ENCODE results near the gene PSAT1.

Gene PSAT1

GRCh38 chr9:78311886-78312524 is 15.1 kb downstream of the PSAT1 start:
- H3K4me3 ChIP-seq (ENCODE audit: low read depth, low read length): no peak overlapping the region
- DNase-seq (ENCODE audit: low read depth): no peak

DNA sequence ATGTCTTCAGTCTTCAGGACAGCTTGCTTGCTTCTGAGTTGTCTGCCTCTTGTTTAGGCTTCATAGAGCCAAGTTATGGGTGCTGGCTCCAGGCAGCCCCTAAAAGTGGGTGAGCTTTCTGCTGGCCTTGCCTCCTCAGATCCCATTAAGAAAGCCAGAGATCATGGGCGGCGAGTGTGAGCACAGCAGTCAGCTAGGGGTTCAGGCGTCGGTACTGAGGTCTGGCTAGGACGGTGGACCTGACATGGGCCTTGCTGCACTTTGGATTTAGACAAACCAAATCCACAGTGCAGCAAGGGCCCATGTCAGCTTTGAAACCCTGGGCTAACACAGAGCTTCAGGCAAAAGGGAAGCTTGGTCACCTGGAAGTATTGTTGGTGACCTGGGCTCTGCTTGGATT is 17.6 kb downstream of the PSAT1 start:
- no peak for DNase-seq (ENCODE audit: low read depth)
- no peak overlapping the region for H3K4me3 ChIP-seq (ENCODE audit: low read depth, low read length)

- DNase-seq (ENCODE audit: low read depth): no peak
- no peak overlapping the region for H3K4me3 ChIP-seq (ENCODE audit: low read depth, low read length)
These were observed 18.3 kb downstream of the PSAT1 start for GRCh38 chr9:78314953-78315870.

DNA sequence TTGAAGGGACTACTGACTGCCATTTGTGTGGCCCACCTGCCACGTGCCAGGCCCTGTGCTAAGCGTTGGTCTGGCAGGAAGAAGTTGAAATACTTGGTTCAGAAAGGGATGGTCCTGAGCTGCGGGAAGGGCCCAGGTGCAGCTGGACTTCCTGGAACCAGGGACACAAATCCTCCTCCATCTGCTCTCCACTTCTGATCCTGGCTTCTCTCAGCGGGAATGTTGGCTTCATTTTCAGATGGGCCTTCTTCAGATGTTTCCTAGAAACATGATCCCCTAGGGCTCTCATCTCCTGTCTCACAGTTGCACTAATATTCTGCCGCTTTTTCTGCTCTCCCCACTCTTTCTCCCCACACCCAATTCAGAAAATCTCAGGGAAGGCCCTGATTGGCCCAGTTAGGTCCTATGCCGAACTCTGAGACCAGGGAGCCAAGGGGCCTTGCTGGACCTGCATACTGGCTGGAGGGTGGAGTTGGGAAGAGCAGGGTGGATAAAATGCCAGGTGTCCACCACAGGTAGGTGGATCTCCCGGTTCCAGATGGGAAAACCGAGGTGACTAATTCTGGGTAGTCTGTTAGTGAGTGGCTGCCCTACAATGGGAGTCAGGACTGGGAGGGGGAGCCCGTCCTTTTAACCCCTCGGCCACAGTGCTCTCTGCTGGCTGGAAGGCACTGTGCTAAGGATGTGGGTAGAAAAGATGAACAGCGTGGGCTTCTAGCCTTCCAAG is 19.4 kb downstream of the PSAT1 start:
- no peak overlapping the region for H3K4me3 ChIP-seq (ENCODE audit: low read depth, low read length)
- DNase-seq (ENCODE audit: low read depth): no peak

GRCh38 chr9:78319197-78320029 is 22.5 kb downstream of the PSAT1 start:
- H3K4me3 ChIP-seq (ENCODE audit: low read depth, low read length): no peak overlapping the region
- no peak for DNase-seq (ENCODE audit: low read depth)

DNA sequence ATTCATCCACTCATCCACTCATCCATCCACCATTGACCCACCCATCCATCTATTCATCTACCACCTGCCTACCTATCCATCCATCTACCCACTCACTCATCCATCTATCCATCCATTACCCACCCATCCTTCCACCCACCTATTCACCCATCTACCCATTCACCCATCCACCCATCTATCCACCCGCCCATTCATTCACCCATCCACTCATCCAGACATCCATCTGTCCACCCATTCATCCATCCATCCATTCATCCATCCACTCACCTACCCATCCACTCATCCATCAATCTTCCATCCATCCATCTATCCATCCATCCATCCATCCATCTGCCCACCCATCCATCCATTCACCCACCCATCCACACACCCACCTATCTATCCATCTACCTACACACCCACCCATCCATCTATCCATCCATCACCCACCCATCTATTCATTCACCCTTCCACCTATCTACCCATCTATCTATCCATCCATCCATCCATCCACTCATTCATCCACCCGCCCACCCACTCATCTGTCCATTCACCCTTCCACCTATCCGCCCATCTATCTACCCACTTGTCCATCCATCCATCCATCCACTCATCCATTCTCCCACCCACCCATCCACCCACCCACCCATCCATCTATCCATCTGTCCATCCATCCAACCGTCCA is 23.2 kb downstream of the PSAT1 start:
- no peak for DNase-seq (ENCODE audit: low read depth)
- no peak overlapping the region for H3K4me3 ChIP-seq (ENCODE audit: low read depth, low read length)

- no peak overlapping the region for H3K4me3 ChIP-seq (ENCODE audit: low read depth, low read length)
- DNase-seq (ENCODE audit: low read depth): no peak
These were observed 24.1 kb downstream of the PSAT1 start for GRCh38 chr9:78320875-78321496.

GRCh38 chr9:78321505-78321904 is 24.6 kb downstream of the PSAT1 start:
- no peak for DNase-seq (ENCODE audit: low read depth)
- H3K4me3 ChIP-seq (ENCODE audit: low read depth, low read length): no peak overlapping the region

- no peak overlapping the region for H3K4me3 ChIP-seq (ENCODE audit: low read depth, low read length)
- DNase-seq (ENCODE audit: low read depth): no peak
These were observed 27.2 kb downstream of the PSAT1 start for GRCh38 chr9:78324068-78324650.

DNA sequence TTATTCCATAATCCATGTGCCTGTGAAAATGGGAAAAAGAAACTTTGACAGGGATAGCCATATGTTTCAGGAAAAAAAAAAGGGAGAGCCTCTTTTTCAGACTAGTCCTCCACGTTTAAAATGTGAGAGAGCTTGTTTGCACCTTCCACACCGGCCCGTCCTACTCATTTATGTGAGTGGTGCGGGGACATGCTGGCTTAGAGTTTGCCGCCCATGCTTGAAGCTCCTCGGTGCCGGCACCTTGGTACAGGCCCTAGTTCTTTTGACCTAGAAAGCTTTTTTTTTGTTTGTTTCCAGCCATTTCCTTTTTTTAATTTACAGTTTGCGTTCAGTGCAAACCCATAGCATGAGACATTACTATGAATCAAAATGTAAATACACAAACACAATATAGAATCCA is 27.8 kb downstream of the PSAT1 start:
- no peak for DNase-seq (ENCODE audit: low read depth)

DNA sequence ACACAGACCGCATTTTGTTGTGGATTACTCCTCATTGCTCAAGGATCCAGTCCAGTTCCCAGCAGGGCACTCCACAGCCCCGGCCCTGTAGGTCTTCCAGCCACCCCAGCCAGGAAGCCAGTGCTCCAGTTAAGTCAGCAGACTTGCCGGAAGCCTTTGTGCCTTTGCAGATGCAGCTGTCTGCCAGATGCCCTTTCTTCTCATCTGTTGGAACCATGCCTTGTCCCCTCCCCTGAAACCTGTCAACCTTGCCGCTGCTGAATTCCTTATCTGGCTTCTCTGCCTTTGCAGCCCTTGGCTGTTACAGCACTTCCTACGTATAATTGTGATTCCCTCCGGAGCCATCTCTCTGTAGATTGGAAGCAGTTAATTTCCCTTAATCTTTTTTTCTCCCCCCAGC is 28.4 kb downstream of the PSAT1 start:
- no peak overlapping the region for H3K4me3 ChIP-seq (ENCODE audit: low read depth, low read length)
- peak; percentile 47 for DNase-seq (ENCODE audit: low read depth)

More for the DNA sequence above, 27.8 kb downstream of the PSAT1 start:
- H3K4me3 ChIP-seq (ENCODE audit: low read depth, low read length): no peak overlapping the region

DNA sequence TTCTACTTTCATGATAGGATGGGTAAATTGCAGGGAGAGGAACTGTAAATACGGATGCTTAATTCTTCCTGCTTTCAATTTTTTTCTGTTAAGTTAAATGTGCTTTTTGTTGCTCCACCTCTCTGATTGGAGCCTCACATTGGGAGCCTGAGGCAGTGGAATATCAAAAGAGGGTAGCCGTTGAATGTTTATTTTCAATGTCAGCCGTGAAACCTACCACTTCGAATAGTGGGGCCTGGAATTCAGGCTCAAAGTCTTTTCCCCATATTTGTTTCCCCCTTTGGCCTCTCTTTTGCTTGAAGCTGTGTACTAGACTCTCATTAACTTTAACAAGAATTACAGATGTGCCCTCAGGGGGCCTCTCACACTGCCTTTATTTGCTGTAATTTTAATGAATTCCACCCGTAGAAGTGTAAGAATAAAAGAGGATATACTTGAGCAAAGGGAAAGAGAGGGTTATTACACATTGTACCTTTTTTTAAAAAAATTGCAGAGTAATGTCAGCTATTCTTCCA is 29.0 kb downstream of the PSAT1 start:
- no peak overlapping the region for H3K4me3 ChIP-seq (ENCODE audit: low read depth, low read length)
- DNase-seq (ENCODE audit: low read depth): no peak

DNA sequence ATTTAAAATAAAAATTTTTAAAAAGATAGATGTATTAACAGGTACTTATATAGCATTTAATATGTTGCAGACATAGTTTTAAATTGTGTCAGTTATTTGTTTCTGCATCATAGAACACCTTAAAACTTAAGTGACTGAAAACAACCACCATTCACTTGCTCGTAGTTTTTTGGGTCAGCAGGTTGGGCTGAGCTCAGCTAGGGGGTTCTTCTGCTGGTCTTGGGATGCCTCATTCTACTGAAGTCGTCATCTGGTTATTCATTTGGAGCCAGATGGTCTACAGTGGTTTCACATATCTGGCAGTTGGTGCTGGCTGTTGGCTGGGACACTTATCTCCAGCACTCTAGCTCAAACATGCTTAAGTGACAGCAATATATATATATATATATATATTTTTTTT is 29.6 kb downstream of the PSAT1 start:
- H3K4me3 ChIP-seq (ENCODE audit: low read depth, low read length): no peak overlapping the region
- no peak for DNase-seq (ENCODE audit: low read depth)

DNA sequence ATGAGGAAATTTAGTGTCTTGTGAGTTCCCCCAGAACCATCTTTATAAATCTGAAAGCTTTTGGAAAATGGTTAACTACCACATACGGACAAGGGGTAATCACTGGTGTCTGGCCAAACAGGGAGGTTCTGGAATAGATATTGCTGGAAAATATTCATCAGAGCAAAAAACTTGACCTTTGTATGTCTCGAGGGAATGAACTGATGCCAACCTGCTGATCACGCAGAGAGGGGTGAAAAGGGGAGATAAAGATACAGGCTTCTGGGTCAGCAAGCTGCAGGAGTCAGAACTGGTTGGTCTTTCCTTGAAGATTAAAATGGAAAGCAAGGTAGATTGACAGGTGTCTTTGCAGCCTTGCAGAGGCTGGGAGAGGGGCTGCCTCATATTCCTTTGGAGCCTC is 35.5 kb downstream of the PSAT1 start:
- no peak overlapping the region for H3K4me3 ChIP-seq (ENCODE audit: low read depth, low read length)
- no peak for DNase-seq (ENCODE audit: low read depth)

DNA sequence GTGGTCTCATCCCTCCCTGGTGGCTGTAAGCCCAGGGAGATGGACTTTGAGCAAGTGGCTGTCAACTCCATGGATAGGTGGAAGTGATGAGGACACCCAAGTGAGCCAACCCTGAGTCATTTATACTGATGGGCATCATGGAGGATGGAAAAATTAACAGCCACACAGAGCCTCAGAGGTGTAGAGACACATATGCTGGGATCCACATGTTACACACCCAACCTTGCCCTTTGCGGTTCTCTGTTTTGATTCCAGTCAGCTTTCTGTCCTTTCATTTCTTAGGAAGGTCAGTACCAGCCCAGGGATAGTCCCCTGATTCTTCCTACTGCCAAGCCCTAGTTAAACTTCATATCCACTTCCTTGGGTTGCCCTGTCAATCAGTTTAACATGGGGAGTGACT is 51.9 kb downstream of the PSAT1 start:
- no peak overlapping the region for H3K4me3 ChIP-seq (ENCODE audit: low read depth, low read length)
- no peak for DNase-seq (ENCODE audit: low read depth)

DNA sequence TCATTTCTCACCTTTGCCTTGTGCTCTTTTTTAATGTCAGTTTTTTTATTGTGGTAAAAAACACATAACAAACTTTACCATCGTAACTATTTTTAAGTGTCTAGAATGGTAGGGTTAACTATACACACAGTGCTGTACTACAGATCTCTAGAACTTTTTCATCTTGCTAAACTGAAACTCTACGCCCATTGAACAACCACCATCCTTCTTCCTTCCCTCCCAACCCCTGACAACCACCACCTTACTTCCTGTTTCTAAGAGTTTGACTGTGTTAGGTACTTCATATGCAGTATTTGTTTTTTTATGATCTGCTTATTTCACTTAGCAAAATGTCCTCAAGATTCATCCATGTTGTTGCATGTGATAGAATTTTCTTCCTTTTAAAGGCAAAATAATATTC is 54.9 kb downstream of the PSAT1 start:
- no peak overlapping the region for H3K4me3 ChIP-seq (ENCODE audit: low read depth, low read length)
- no peak for DNase-seq (ENCODE audit: low read depth)

- H3K4me3 ChIP-seq (ENCODE audit: low read depth, low read length): no peak overlapping the region
- no peak for DNase-seq (ENCODE audit: low read depth)
These were observed 57.5 kb downstream of the PSAT1 start for GRCh38 chr9:78354324-78354973.

DNA sequence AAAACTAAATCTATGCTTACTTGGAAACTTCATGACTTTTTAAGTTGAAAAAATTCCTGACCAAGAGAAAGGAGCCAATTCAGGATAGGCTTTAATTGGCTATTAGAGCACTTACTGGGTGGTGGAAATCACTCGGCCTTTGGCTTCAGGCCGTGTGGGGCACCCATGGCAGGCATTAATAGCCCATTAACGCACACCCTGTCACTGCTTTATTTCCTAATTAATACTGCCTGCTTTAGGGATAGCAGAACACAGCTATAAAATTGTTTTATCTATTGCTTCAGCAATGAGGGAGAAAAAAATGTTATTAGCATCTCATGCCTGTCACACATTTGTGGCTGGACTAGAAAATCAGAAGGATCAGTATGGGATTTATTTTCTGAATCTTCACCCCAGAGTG is 58.1 kb downstream of the PSAT1 start:
- no peak for DNase-seq (ENCODE audit: low read depth)
- no peak overlapping the region for H3K4me3 ChIP-seq (ENCODE audit: low read depth, low read length)
